ENCODE data around the gene PRR5. TPM values are rescaled to one million over a fixed set of nuclear protein-coding genes. Genes with fewer than 3 reads are reported as not detected.

Gene PRR5
- total and polyA plus RNA-seq, 2 of the 13 experiments (the other 11 are each of a cell fraction or from before 2014, with no cell fraction given): 11.6 to 27.5 TPM

DNA sequence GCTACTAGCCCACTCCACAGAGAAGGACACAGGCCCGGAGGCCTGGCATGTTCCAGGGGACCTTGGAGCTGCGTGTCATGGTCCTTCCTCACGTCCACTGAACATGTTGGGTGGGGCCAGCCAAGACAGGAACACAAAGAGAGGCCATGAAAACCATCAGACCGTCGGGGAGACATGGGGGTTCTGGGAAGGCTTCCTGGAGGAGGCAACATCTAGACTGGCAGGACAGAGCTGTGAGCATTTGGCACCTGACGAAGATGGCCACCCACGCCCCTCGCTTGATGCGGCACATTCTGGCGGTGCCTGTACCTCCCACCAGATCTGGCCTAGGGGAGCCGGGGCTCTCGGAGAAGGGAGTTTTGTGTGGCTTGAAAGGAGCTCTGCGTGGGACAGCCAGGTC, 25.7 kb downstream of the PRR5 start:
- Histone ChIP-seq H3K27me3 (ENCODE audit: control insufficient read depth in 1 of 2, insufficient read depth in 2 of 2, low read length in 2 of 2) (no peaks in the 10 kb centered on the region), H3K36me3 (replicated peaks in 1 of 2; ENCODE audit: control insufficient read depth in 1 of 2, insufficient read depth in 2 of 2, low read length in 2 of 2) (peaks cover 10 to 16% of the 10 kb centered on the region in 2 experiments; a peak in 4 of 5 replicates), H4K20me1 (ENCODE audit: insufficient read depth, low read length) (0 out of 2 replicates have a peak, but pooled peaks cover 3% of the 10 kb centered on the region), H2AFZ (ENCODE audit: low read length) (no peak overlapping the region), H3K9ac (ENCODE audit: insufficient read depth, low read depth, low read length) (no peak overlapping the region), H3K4me2 (ENCODE audit: low read depth, low read length) (no peak overlapping the region), H3K4me1 (ENCODE audit: insufficient read depth, low read length) (peaks cover 21% of the 10 kb centered on the region), H3K27ac (ENCODE audit: extremely low read length, insufficient read depth, low read length) (peak overlapping the region; percentile 38), H3K79me2 (ENCODE audit: insufficient read depth, low read length) (no peaks in the 10 kb centered on the region), H3K4me3 (replicated peaks in 1 of 3; ENCODE audit: insufficient read depth in 1 of 3, low read depth in 2 of 3, low read length in 3 of 3) (no peak overlapping the region), H3K9me3 (ENCODE audit: low read length) (no peaks in the 10 kb centered on the region)
- in situ Hi-C loops (cut with HindIII; ENCODE audit: extremely low pct_ligation_motif_present, low pct_unique_long_range_greater_than_20kb) (no loop called here), intact Hi-C loops (cut with micrococcal nuclease; ENCODE audit: unreplicated experiment) (no loop called here)
- TF ChIP-seq ZSCAN25 (CRISPR knock-in tag; IDR thresholded peaks at IDR 0.05) (no peak), PBX3 (CRISPR knock-in tag; IDR thresholded peaks at IDR 0.05; ENCODE audit: borderline replicate concordance) (no peak)
- no TSS peak for BruUV-seq (replicated peaks)
- ChIA-PET POLR2A (no interaction called here), CTCF (ENCODE audit: low intra/inter-chr PET ratio, low total read pairs) (no interaction called here)
- DNase-seq (ENCODE audit: low spot score) (no peak), ATAC-seq (no peak), FAIRE-seq (no peak)
- WGBS (ENCODE audit: low lambda C conversion rate): 95% methylated on average over 9 of the region's 13 CpGs

DNA sequence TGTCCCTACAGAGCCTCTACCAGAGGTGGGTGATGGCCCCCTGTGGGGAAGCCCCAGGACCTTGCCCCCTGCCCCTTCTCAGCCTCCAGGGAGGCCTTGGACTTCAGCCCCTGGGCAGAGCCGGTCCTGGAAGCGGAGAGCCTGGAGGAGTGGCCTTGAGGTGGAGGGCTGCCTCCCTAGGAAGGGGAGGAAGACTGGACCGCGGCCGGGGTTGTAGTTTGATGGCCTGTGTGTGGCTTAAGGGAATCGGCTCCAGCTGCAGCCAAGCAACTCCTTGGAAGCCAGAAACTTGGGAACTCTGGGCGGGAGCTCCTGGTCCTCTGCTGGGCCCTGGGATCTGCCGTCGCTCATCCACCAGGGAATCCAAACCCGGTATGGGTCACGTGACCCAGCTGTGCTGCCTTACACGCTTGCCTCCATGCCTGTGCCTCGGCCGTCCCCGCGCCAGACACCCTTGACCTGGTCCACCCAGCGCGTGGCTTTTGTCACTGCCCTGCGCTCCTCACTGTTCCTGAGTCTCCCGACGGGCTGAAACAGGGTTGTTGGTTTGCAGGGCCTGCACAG, 26.8 kb downstream of the PRR5 start:
- CTCF ChIA-PET (ENCODE audit: low intra/inter-chr PET ratio, low total read pairs): no interaction called here
- peak; percentile 49; the same call in 1 of the 2 replicates for TF ChIP-seq HDAC1 (CRISPR knock-in tag; IDR thresholded peaks at IDR 0.05)
- peak; percentile 44 for TF ChIP-seq ZNF687 (CRISPR knock-in tag; IDR thresholded peaks at IDR 0.05)
- TF ChIP-seq PAXIP1 (CRISPR knock-in tag; conservative IDR thresholded peaks at IDR 0.05): peak; percentile 60; the same call in 1 of the 2 replicates
- no peak for TF ChIP-seq ZNF180 (CRISPR knock-in tag; IDR thresholded peaks at IDR 0.05; ENCODE audit: borderline replicate concordance, low read depth)
- 0 out of 2 replicates have a peak, but pooled peaks have one; percentile 34 for TF ChIP-seq ZNF263 (CRISPR knock-in tag; IDR thresholded peaks at IDR 0.05)
- TF ChIP-seq FOXJ3 (CRISPR knock-in tag; IDR thresholded peaks at IDR 0.05; ENCODE audit: borderline replicate concordance): no peak

More for the DNA sequence above, 26.8 kb downstream of the PRR5 start:
- H3K27ac ChIP-seq (ENCODE audit: extremely low read length, insufficient read depth, low read length): peak overlapping the region; percentile 38
- H3K4me3 ChIP-seq (replicated peaks in 1 of 3; ENCODE audit: insufficient read depth in 1 of 3, low read depth in 2 of 3, low read length in 3 of 3): no peak overlapping the region
- no peak overlapping the region for H3K9ac ChIP-seq (ENCODE audit: insufficient read depth, low read depth, low read length)
- WGBS (ENCODE audit: low lambda C conversion rate): 73% methylated on average over 13 of the region's 21 CpGs
- 0 out of 2 replicates have a peak, but pooled peaks cover 3% of the 10 kb centered on the region for H4K20me1 ChIP-seq (ENCODE audit: insufficient read depth, low read length)
- intact Hi-C loops (cut with micrococcal nuclease; ENCODE audit: unreplicated experiment) (no loop called here), in situ Hi-C loops (cut with HindIII; ENCODE audit: extremely low pct_ligation_motif_present, low pct_unique_long_range_greater_than_20kb) (no loop called here)
- no peaks in the 10 kb centered on the region for H3K9me3 ChIP-seq (ENCODE audit: low read length)
- H3K4me2 ChIP-seq (ENCODE audit: low read depth, low read length): no peak overlapping the region
- FAIRE-seq: no peak
- POLR2A ChIA-PET: no interaction called here
- no peak for DNase-seq (ENCODE audit: low spot score)
- no TSS peak for BruUV-seq (replicated peaks)
- peak; percentile 34 for ATAC-seq
- no peaks in the 10 kb centered on the region for H3K27me3 ChIP-seq (ENCODE audit: control insufficient read depth in 1 of 2, insufficient read depth in 2 of 2, low read length in 2 of 2)
- no peaks in the 10 kb centered on the region for H3K79me2 ChIP-seq (ENCODE audit: insufficient read depth, low read length)
- peaks cover 10 to 16% of the 10 kb centered on the region in 2 experiments; a peak in 4 of 5 replicates for H3K36me3 ChIP-seq (replicated peaks in 1 of 2; ENCODE audit: control insufficient read depth in 1 of 2, insufficient read depth in 2 of 2, low read length in 2 of 2)
- peaks cover 16% of the 10 kb centered on the region for H3K4me1 ChIP-seq (ENCODE audit: insufficient read depth, low read length)
- H2AFZ ChIP-seq (ENCODE audit: low read length): no peak overlapping the region
